Spleen (tissue), 11 donors: ENCODE results near the gene DAB2IP. TPM values are rescaled to one million over a fixed set of nuclear protein-coding genes. Genes with fewer than 3 reads are reported as not detected.
A peak's percentile ranks its signal among the peaks of the same experiment; 100 is the strongest.

Experiments used
- DNase-seq: peaks from one replicate; pipeline ENCODE4 v3.0.0-alpha.2; 2020
- H3K27ac ChIP-seq, 8 donors: fragments of 200-600 bp; sonication (generic) in 7 of 8; 1 replicate in 4 of 8; 2 replicates in 4 of 8; pipeline versions ENCODE4 v1.5.0 to v1.8.0; 2016 to 2021; ENCODE audit warnings: inconsistent platforms in 4 of 8, mild to moderate bottlenecking in 4 of 8, moderate library complexity in 1 of 8
- H3K27me3 ChIP-seq, 7 donors: fragments of 200-600 bp; sonication (generic) in 6 of 7; replicated peaks in 1 of 7; 1 replicate in 4 of 7; 2 replicates in 3 of 7; pipeline versions ENCODE4 v1.5.0 to v1.8.0; 2016 to 2021; ENCODE audit warnings: inconsistent platforms in 3 of 7, mild to moderate bottlenecking in 1 of 7
- H3K36me3 ChIP-seq, 6 donors: fragments of 200-600 bp; sonication (generic) in 5 of 6; 1 replicate in 4 of 6; 2 replicates in 2 of 6; pipeline versions ENCODE4 v1.5.0 to v1.8.0; 2016 to 2021; ENCODE audit warnings: inconsistent platforms in 2 of 6
- H3K4me1 ChIP-seq, 6 donors: fragments of 200-600 bp; sonication (generic) in 5 of 6; 1 replicate in 3 of 6; 2 replicates in 3 of 6; pipeline versions ENCODE4 v1.5.0 to v1.8.0; 2016 to 2021; ENCODE audit warnings: inconsistent platforms in 3 of 6
- H3K4me3 ChIP-seq, 8 donors: fragments of 200-600 bp; sonication (generic) in 7 of 8; 1 replicate in 4 of 8; 2 replicates in 4 of 8; pipeline versions ENCODE4 v1.5.0 to v1.8.0; 2016 to 2021; ENCODE audit warnings: inconsistent platforms in 4 of 8, mild to moderate bottlenecking in 4 of 8, moderate library complexity in 2 of 8
- H3K9me3 ChIP-seq, 8 donors: fragments of 200-600 bp; sonication (generic) in 7 of 8; 1 replicate in 4 of 8; 2 replicates in 4 of 8; pipeline versions ENCODE4 v1.5.0 to v1.8.0; 2016 to 2021; ENCODE audit warnings: inconsistent platforms in 4 of 8
- CTCF ChIP-seq, 11 experiments: fragments of 200-600 bp in 7 of 11; fragments of 450-650 bp in 4 of 11; sonication (generic) in 4 of 11; IDR thresholded peaks in 8 of 11; conservative IDR thresholded peaks in 3 of 11; 1 replicate in 7 of 11; 2 replicates in 4 of 11; pipeline versions ENCODE4 v1.4.0 to v1.8.0; 2016 to 2021; ENCODE audit warnings: antibody characterized with exemption in 11 of 11, inconsistent platforms in 4 of 11, mild to moderate bottlenecking in 1 of 11
- POLR2A ChIP-seq, 3 donors: fragments of 450-650 bp; IDR thresholded peaks; one replicate each; pipeline ENCODE4 v1.5.1; 2017; ENCODE audit warnings: antibody characterized with exemption in 3 of 3, mild to moderate bottlenecking in 1 of 3
- POLR2AphosphoS5 ChIP-seq, 3 donors: sonication (generic); formaldehyde crosslinking; IDR thresholded peaks; one replicate each; pipeline ENCODE4 v1.5.1; 2017; ENCODE audit warnings: antibody characterized with exemption in 3 of 3
- WGBS, 5 donors: extraction: QIAGEN DNeasy Blood & Tissue Kit in 3 of 5; methylation state at CpG; one replicate each; pipeline versions ENCODE4 v1.1.5 to v1.1.7; 2013 to 2018; 5-methylcytosine and 5-hydroxymethylcytosine counted together
- intact Hi-C: fragments of 100-400 bp; cut with DNase I; formaldehyde crosslinking; loops from one replicate; pipeline ENCODE4 v1.15.0; 2023; ENCODE audit warnings: low total_unique reads
- polyA plus RNA-seq, 3 donors: library from polyadenylated mRNA; stranded (reverse); fragments of 200-250 nt; gene quantifications; one replicate each; pipeline ENCODE4 v1.2.1, GENCODE V29; 2013
- total RNA-seq, 7 donors: library from RNA; depleted of rRNA in 3 of 7; stranded (reverse); fragments of >200 nt in 3 of 7; fragmentation: NEBNext Ultra II Directional in 4 of 7; extraction: Animal tissue kit (Norgen Biotek cat#: 25700) in 4 of 7; gene quantifications; one replicate each; pipeline versions ENCODE4 v1.1.0 to v1.2.1, GENCODE V29; 2016 to 2021
- donor health status: healthy with polysubstance abuse.
- donor health status: DM: no; HTN: no; CAD: no; lungs with moderate emphysema.
- donor health status: DM: no; HTN: no; CAD: no.
- donor health status: Bipolar disorder and iron deficiency.
- donor health status: healthy.
- donor health status: DM: no; HTN: no; CAD: no.
- donor health status: DM: yes; HTN: yes; CAD: no.

DAB2IP gene
- total and polyA plus RNA-seq, 10 donors = 5.0 to 83.0 (median 38.1) TPM

- peak; percentile 44 for DNase-seq
Measured at GRCh38 chr9:121660876-121661275, 9.4 kb downstream of the DAB2IP start.

GRCh38 chr9:121661328-121661727, 9.9 kb downstream of the DAB2IP start:
- peaks cover 0 to 30% (median 9%) of the 10 kb centered on the region in 6 donors for H3K4me1 ChIP-seq
- WGBS, 5 donors = 91 to 98% (median 95%) methylated on average over 4 to 5 of the region's 5 CpGs
- no peak overlapping the region for H3K27ac ChIP-seq
- no peaks in the 10 kb centered on the region for H3K36me3 ChIP-seq
- H3K9me3 ChIP-seq = no peaks in the 10 kb centered on the region
- intact Hi-C loops = no loop called here
- H3K4me3 ChIP-seq = no peak overlapping the region
- TF ChIP-seq CTCF (IDR thresholded peaks at IDR 0.05 in 8 of 11, conservative IDR thresholded peaks at IDR 0.05 in 3 of 11) (no peak), POLR2AphosphoS5 (IDR thresholded peaks at IDR 0.05) (no peak), POLR2A (IDR thresholded peaks at IDR 0.05) (no peak)
- peak; percentile 36 for DNase-seq
- peaks cover 0 to 32% (median 0%) of the 10 kb centered on the region in 7 donors for H3K27me3 ChIP-seq

More at GRCh38 chr9:121660876-121661275, 9.4 kb downstream of the DAB2IP start:
- Histone ChIP-seq H3K4me3 (no peak overlapping the region), H3K9me3 (no peaks in the 10 kb centered on the region), H3K36me3 (no peaks in the 10 kb centered on the region), H3K4me1 (peaks cover 0 to 30% (median 9%) of the 10 kb centered on the region in 6 donors), H3K27me3 (peaks cover 0 to 32% (median 0%) of the 10 kb centered on the region in 7 donors), H3K27ac (no peak overlapping the region)
- WGBS, 5 donors = 78 to 89% (median 82%) methylated on average over 8 of the region's 8 CpGs
- intact Hi-C loops = no loop called here
- TF ChIP-seq POLR2AphosphoS5 (IDR thresholded peaks at IDR 0.05) = no peak

- 58 to 86% (median 77%) methylated on average over 3 of the region's 3 CpGs for WGBS, 5 donors
- Histone ChIP-seq H3K27me3 (peaks cover 0 to 35% (median 0%) of the 10 kb centered on the region in 7 donors), H3K4me1 (peaks cover 0 to 23% (median 5%) of the 10 kb centered on the region in 6 donors)
Measured at GRCh38 chr9:121662359-121662758, 10.9 kb downstream of the DAB2IP start.

GRCh38 chr9:121662891-121663580, 11.6 kb downstream of the DAB2IP start:
- intact Hi-C loops = no loop called here
- Histone ChIP-seq H3K9me3 (no peaks in the 10 kb centered on the region), H3K36me3 (no peaks in the 10 kb centered on the region), H3K27ac (peak overlapping the region in 4 of 8 donors; percentile 8 to 56 (median 24)), H3K27me3 (peaks cover 0 to 30% (median 0%) of the 10 kb centered on the region in 7 donors), H3K4me1 (peaks cover 0 to 17% (median 0%) of the 10 kb centered on the region in 6 donors), H3K4me3 (no peak overlapping the region)
- DNase-seq = peak; percentile 53
- TF ChIP-seq POLR2AphosphoS5 (IDR thresholded peaks at IDR 0.05) (no peak), CTCF (IDR thresholded peaks at IDR 0.05 in 8 of 11, conservative IDR thresholded peaks at IDR 0.05 in 3 of 11) (no peak), POLR2A (IDR thresholded peaks at IDR 0.05) (no peak)
- 58 to 79% (median 70%) methylated on average over 11 of the region's 11 CpGs for WGBS, 5 donors

More at GRCh38 chr9:121662359-121662758, 10.9 kb downstream of the DAB2IP start:
- H3K36me3 ChIP-seq = no peaks in the 10 kb centered on the region
- intact Hi-C loops = no loop called here
- H3K27ac ChIP-seq = peak overlapping the region in 2 of 8 donors; percentile 38 to 56
- no peak for DNase-seq
- H3K9me3 ChIP-seq = no peaks in the 10 kb centered on the region
- H3K4me3 ChIP-seq = no peak overlapping the region
- TF ChIP-seq CTCF (IDR thresholded peaks at IDR 0.05 in 8 of 11, conservative IDR thresholded peaks at IDR 0.05 in 3 of 11) (no peak), POLR2A (IDR thresholded peaks at IDR 0.05) (no peak), POLR2AphosphoS5 (IDR thresholded peaks at IDR 0.05) (no peak)
